ENCODE measurements around the gene GGT6.
A peak's percentile ranks its signal among the peaks of the same experiment; 100 is the strongest.
"Not testable (repeated sequence)": the region's sequence is repeated elsewhere in the genome, so short reads cannot be mapped to it uniquely, and the experiment has no call there.

GGT6 gene

DNA sequence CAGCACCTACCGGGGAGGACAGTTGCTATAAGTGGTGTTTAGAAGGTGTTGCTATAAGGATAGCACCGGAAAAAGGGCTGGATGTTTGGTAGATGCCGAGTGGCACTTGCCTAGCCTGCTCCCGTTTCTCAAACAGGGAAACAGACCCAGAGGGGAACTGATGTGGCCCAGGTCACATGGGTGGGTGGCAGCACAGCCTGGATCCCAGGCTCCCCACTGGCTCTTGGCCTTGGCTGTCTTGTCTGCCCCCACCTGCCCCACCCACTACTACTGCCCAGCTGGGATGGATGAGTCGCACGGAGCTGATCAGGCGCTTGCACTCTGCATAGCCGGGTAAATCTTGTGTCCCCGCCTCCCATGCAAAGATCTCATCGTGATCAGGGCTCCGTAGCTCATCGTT lies 31.2 kb upstream of the GGT6 start:
- no peak for TF ChIP-seq CTCF (conservative IDR thresholded peaks at IDR 0.05; ENCODE audit: low read depth, low read length)
- DNase-seq (ENCODE audit: low read depth): peak; percentile 52
- H3K4me3 ChIP-seq (ENCODE audit: low read depth, low read length): no peak overlapping the region

DNA sequence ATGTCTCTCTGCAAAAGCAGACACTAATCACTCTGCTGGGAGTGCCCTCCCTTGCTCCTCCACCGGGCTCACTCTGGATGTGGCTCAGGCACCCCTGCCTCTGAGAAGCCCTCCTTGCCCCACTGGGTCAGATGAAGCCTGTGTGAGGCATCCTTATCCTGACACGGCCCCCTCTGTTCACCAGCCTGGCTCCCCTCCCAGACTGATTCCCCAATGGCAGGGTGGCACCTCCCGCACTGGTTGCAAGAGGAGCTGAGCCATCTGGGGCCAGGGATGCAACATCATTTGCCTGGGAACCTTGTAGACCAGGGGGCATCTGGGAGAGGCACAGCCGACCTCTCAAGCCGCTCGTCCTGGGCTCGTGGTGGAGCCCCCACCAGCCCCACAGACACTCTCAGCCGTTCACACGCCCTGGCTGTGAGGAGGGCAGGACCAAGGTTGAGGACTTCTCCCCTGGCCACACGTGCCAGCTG lies 30.6 kb upstream of the GGT6 start:
- DNase-seq (ENCODE audit: low read depth): no peak
- no peak overlapping the region for H3K4me3 ChIP-seq (ENCODE audit: low read depth, low read length)
- TF ChIP-seq CTCF (conservative IDR thresholded peaks at IDR 0.05; ENCODE audit: low read depth, low read length): no peak

- DNase-seq (ENCODE audit: low read depth): not testable (repeated sequence)
Observed at GRCh38 chr17:4590042-4590441, 29.7 kb upstream of the GGT6 start.

DNA sequence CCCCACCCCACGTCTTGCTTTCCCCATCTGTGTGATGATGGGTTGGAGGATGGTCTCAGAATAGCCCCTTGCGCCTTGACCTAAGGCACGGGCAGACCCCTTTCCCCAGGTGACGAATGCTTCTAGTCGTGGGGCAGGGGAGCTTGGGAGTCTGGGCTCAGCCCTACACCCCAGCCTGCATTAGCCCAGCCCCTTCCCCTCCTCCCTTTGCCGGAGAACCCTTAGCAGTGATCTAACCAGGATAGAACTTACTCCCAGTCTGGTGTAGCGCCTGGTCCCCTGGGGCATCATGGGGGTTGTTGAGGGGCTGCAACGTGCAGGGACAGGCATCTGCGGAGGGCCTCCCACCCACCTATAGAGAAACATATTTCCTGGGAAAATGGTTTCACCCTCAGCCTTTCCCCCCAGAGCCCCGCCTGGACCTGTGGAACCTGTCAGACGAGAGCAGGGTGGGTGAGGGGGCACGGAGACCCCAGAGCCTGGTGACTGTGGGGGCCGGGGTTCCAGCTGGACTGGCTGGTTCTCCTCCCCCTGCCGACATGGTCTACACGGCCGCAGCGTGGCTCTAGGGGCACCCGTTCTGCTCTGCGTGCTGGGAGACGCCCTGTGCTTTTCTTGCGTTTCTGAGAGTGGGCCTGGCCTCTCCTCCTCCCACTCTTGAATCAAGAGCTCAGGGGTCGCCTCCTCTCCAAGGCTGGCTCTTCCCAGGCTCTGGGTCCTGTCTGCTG lies 28.7 kb upstream of the GGT6 start:
- no peak for TF ChIP-seq CTCF (conservative IDR thresholded peaks at IDR 0.05; ENCODE audit: low read depth, low read length)

More at GRCh38 chr17:4590042-4590441, 29.7 kb upstream of the GGT6 start:
- H3K4me3 ChIP-seq (ENCODE audit: low read depth, low read length): not testable (repeated sequence)

GRCh38 chr17:4588391-4588790 lies 28.0 kb upstream of the GGT6 start:
- H3K4me3 ChIP-seq (ENCODE audit: low read depth, low read length): no peak overlapping the region
- no peak for TF ChIP-seq CTCF (conservative IDR thresholded peaks at IDR 0.05; ENCODE audit: low read depth, low read length)
- no peak for DNase-seq (ENCODE audit: low read depth)

More for the DNA sequence above, 28.7 kb upstream of the GGT6 start:
- DNase-seq (ENCODE audit: low read depth): no peak
- H3K4me3 ChIP-seq (ENCODE audit: low read depth, low read length): no peak overlapping the region

DNA sequence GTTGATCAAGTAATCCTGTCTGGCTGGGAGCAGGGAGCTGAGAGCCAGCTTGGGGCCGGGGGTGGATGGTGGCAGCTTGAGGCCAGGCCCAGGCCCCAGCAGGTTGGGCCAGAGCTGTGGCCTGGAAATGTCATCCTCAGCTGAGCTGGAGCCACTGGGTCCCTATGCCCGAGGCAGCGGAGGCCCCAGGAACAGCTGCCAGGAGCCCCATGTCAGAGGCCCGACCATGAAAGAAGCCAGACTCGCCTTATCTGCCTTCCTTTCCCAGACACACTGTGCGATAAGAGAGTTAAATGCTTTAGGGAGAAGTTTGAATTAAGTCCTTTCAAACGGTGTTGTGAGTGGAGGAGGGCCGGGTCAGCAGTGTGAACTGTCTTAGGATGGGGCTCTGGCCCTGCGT lies 27.4 kb upstream of the GGT6 start:
- no peak for DNase-seq (ENCODE audit: low read depth)
- TF ChIP-seq CTCF (conservative IDR thresholded peaks at IDR 0.05; ENCODE audit: low read depth, low read length): no peak
- no peak overlapping the region for H3K4me3 ChIP-seq (ENCODE audit: low read depth, low read length)

DNA sequence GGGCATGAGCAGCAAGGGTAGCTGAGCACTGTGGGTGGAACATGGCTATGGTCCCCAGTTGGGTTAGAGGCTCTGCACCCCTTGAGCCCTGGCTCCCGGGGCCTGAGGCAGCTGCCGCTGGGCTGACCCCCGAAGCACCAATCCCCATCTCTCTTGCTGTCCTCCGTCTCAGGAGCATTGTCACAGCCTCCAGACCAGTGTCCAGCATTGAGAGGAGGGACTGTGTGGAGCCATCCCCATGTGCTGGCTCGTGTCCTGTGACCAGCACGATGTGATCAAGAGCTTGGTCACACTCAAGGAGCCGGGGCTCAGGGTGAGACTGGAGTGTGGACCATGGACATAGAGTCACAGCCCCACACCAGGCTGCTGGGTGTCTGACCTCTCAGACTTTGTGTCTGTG lies 26.8 kb upstream of the GGT6 start:
- DNase-seq (ENCODE audit: low read depth): no peak
- no peak overlapping the region for H3K4me3 ChIP-seq (ENCODE audit: low read depth, low read length)
- TF ChIP-seq CTCF (conservative IDR thresholded peaks at IDR 0.05; ENCODE audit: low read depth, low read length): no peak
